ENCODE data around the gene PIGL. TPM values are rescaled to one million over a fixed set of nuclear protein-coding genes. Genes with fewer than 3 reads are reported as not detected.

PIGL gene
- total RNA-seq, 1 experiment from 2014 or later, result 59.2 TPM

DNA sequence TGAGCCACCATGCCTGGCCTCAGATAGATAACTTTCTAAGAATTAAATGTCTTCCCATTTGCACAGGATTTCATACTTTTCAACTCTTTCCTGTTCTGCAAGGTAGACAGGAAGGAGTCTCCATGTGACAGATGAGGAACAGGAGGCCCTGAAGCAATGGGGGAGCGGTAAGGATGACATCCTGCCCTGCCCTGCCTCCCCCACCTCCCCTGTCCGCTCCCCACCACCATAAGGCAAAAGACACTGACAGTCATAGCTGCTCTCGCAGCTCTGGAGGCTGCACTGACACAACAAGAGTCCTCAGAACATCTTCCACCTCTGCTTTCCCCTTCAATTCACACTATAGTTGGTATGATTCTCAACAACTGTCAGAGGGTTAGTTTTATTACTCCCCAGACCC lies 126.6 kb downstream of the PIGL start:
- H4K20me1 ChIP-seq (ENCODE audit: insufficient read depth), result no peaks in the 10 kb centered on the region
- intact Hi-C loops (cut with micrococcal nuclease; ENCODE audit: unreplicated experiment), result no loop called here
- BruUV-seq (replicated peaks), result no TSS peak
- H3K9me2 ChIP-seq (ENCODE audit: insufficient read depth), result no peaks in the 10 kb centered on the region
- no peaks in the 10 kb centered on the region for H3K79me2 ChIP-seq (ENCODE audit: low read depth)
- no peak overlapping the region for H3K27ac ChIP-seq
- H3K4me3 ChIP-seq, result no peak overlapping the region
- H3F3A ChIP-seq (ENCODE audit: insufficient read depth, low read depth), result no peaks in the 10 kb centered on the region
- H3K4me1 ChIP-seq (replicated peaks; ENCODE audit: insufficient read depth), result no peaks in the 10 kb centered on the region
- no peak for DNase-seq
- POLR2A ChIA-PET (ENCODE audit: unreplicated experiment), result interaction anchor here (0.5 kb wide), 1 partner anchor 70 kb away, joined by 4 read pairs; no protein-coding TSS in a partner anchor
- TF ChIP-seq EZH2 (IDR thresholded peaks at IDR 0.05; ENCODE audit: low read depth), result no peak
- TF ChIP-seq, protein P1, sequence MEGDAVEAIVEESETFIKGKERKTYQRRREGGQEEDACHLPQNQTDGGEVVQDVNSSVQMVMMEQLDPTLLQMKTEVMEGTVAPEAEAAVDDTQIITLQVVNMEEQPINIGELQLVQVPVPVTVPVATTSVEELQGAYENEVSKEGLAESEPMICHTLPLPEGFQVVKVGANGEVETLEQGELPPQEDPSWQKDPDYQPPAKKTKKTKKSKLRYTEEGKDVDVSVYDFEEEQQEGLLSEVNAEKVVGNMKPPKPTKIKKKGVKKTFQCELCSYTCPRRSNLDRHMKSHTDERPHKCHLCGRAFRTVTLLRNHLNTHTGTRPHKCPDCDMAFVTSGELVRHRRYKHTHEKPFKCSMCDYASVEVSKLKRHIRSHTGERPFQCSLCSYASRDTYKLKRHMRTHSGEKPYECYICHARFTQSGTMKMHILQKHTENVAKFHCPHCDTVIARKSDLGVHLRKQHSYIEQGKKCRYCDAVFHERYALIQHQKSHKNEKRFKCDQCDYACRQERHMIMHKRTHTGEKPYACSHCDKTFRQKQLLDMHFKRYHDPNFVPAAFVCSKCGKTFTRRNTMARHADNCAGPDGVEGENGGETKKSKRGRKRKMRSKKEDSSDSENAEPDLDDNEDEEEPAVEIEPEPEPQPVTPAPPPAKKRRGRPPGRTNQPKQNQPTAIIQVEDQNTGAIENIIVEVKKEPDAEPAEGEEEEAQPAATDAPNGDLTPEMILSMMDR (conservative IDR thresholded peaks at IDR 0.05), result no peak
- no peak overlapping the region for H3K4me2 ChIP-seq
- H2AFZ ChIP-seq, result no peak overlapping the region
- H3K9me3 ChIP-seq (ENCODE audit: insufficient read depth, low read depth), result no peaks in the 10 kb centered on the region
- H3K36me3 ChIP-seq (ENCODE audit: low read depth), result no peaks in the 10 kb centered on the region
- CTCF ChIA-PET, result interaction anchor here (0.6 kb wide), 1 partner anchor 13 kb away, joined by 3 read pairs; no protein-coding TSS in a partner anchor
- H3K27me3 ChIP-seq (ENCODE audit: insufficient read depth, low read depth), result no peaks in the 10 kb centered on the region

DNA sequence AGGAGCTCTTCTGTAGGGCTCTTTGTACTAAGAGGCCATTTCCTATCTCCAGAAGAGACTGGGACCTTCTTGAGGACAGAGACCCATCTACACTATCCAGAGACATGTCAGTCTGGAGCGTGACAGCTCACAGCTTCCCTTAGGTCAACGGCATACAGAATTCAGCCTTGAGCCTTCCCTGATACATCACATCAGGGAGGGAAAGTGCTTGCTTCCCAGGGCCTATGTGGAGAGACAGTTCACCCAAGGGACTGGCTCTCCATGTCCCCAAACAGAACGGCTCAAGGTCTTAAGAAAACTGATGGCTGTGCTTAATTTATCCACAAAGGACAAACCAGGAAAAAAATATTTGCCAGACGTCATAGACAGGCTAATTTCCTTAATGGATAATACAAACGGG lies 128.6 kb downstream of the PIGL start:
- intact Hi-C loops (cut with micrococcal nuclease; ENCODE audit: unreplicated experiment), result no loop called here
- CTCF ChIA-PET, result no interaction called here
- POLR2A ChIA-PET (ENCODE audit: unreplicated experiment), result no interaction called here

DNA sequence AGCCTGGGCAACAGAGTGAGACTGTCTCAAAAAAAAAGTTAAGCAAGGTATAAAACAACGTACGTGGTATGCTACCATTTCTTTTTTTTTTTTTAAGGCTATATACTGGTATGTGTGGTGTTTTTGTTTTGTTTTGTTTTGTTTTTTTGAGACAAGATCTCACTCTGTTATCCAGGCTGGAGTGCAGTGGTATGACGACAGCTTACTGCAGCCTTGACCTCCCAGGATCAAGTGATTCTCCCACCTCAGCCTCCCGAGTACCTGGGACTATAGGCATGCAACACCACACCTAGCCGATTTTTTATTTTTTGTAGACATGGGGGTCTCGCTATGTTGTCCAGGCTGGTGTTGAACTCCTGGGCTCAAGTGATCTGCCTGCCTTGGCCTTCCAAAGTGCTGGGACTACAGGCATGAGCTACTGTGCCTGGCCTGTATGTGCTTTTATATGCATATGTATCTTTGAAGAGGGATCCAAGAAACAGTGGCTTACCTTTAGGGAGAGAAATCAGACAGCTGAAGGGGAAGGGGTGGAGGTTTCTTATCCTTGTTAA lies 129.8 kb downstream of the PIGL start:
- H3K4me1 ChIP-seq (replicated peaks; ENCODE audit: insufficient read depth), result peaks cover 7% of the 10 kb centered on the region
- H3K27me3 ChIP-seq (ENCODE audit: insufficient read depth, low read depth), result no peaks in the 10 kb centered on the region
- no peaks in the 10 kb centered on the region for H3K9me3 ChIP-seq (ENCODE audit: insufficient read depth, low read depth)
- H2AFZ ChIP-seq, result no peak overlapping the region
- CTCF ChIA-PET, result no interaction called here
- DNase-seq, result no peak
- H4K20me1 ChIP-seq (ENCODE audit: insufficient read depth), result no peaks in the 10 kb centered on the region
- intact Hi-C loops (cut with micrococcal nuclease; ENCODE audit: unreplicated experiment), result no loop called here
- no peak overlapping the region for H3K4me2 ChIP-seq
- H3F3A ChIP-seq (ENCODE audit: insufficient read depth, low read depth), result no peaks in the 10 kb centered on the region
- H3K36me3 ChIP-seq (ENCODE audit: low read depth), result no peaks in the 10 kb centered on the region
- H3K9me2 ChIP-seq (ENCODE audit: insufficient read depth), result no peaks in the 10 kb centered on the region
- TF ChIP-seq EZH2 (IDR thresholded peaks at IDR 0.05; ENCODE audit: low read depth), result no peak
- TF ChIP-seq, protein P1 (conservative IDR thresholded peaks at IDR 0.05), result no peak
- no TSS peak for BruUV-seq (replicated peaks)
- H3K27ac ChIP-seq, result no peak overlapping the region
- POLR2A ChIA-PET (ENCODE audit: unreplicated experiment), result no interaction called here
- peaks cover 9% of the 10 kb centered on the region for H3K79me2 ChIP-seq (ENCODE audit: low read depth)
- H3K4me3 ChIP-seq, result no peak overlapping the region

More for the DNA sequence above, 128.6 kb downstream of the PIGL start:
- H3K4me2 ChIP-seq, result no peak overlapping the region
- H3K27ac ChIP-seq, result no peak overlapping the region
- H4K20me1 ChIP-seq (ENCODE audit: insufficient read depth), result no peaks in the 10 kb centered on the region
- no peaks in the 10 kb centered on the region for H3K4me1 ChIP-seq (replicated peaks; ENCODE audit: insufficient read depth)
- H2AFZ ChIP-seq, result no peak overlapping the region
- no peak for TF ChIP-seq EZH2 (IDR thresholded peaks at IDR 0.05; ENCODE audit: low read depth)
- TF ChIP-seq, protein P1 (conservative IDR thresholded peaks at IDR 0.05), result no peak
- DNase-seq, result no peak
- H3K36me3 ChIP-seq (ENCODE audit: low read depth), result no peaks in the 10 kb centered on the region
- H3K9me2 ChIP-seq (ENCODE audit: insufficient read depth), result no peaks in the 10 kb centered on the region
- H3K9me3 ChIP-seq (ENCODE audit: insufficient read depth, low read depth), result no peaks in the 10 kb centered on the region
- no peak overlapping the region for H3K4me3 ChIP-seq
- H3K27me3 ChIP-seq (ENCODE audit: insufficient read depth, low read depth), result no peaks in the 10 kb centered on the region
- BruUV-seq (replicated peaks), result no TSS peak
- H3F3A ChIP-seq (ENCODE audit: insufficient read depth, low read depth), result no peaks in the 10 kb centered on the region
- H3K79me2 ChIP-seq (ENCODE audit: low read depth), result no peaks in the 10 kb centered on the region

All from PC-9 (cell line).